ENCODE data around the gene ULK1.
"Not testable (repeated sequence)": the region's sequence is repeated elsewhere in the genome, so short reads cannot be mapped to it uniquely, and the experiment has no call there.

Gene ULK1

DNA sequence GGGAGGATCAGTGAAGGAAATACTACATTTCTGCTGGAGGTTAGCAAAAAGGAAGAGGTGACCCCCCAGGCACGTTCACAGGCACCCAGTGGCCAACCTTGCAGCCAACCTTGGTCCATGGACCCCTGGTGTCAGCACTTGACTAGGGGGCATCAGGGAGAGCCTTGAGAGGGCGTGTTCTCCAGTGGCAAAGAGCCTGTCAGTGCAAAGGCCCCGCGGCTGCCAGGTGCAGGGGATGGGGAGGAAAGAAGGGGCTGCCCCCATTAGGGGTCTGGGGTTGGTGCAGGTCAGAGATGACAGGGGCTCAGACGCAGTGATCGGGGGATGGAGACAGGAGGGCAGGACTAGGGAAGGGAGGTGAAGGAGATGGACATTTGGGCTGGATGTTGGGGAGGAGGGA, 22.7 kb upstream of the ULK1 start:
- H3K4me2 ChIP-seq (ENCODE audit: low read length), result no peak overlapping the region
- H3K27ac ChIP-seq, result no peak overlapping the region
- TF ChIP-seq, protein P1, sequence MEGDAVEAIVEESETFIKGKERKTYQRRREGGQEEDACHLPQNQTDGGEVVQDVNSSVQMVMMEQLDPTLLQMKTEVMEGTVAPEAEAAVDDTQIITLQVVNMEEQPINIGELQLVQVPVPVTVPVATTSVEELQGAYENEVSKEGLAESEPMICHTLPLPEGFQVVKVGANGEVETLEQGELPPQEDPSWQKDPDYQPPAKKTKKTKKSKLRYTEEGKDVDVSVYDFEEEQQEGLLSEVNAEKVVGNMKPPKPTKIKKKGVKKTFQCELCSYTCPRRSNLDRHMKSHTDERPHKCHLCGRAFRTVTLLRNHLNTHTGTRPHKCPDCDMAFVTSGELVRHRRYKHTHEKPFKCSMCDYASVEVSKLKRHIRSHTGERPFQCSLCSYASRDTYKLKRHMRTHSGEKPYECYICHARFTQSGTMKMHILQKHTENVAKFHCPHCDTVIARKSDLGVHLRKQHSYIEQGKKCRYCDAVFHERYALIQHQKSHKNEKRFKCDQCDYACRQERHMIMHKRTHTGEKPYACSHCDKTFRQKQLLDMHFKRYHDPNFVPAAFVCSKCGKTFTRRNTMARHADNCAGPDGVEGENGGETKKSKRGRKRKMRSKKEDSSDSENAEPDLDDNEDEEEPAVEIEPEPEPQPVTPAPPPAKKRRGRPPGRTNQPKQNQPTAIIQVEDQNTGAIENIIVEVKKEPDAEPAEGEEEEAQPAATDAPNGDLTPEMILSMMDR (IDR thresholded peaks at IDR 0.05), result no peak
- H3K27me3 ChIP-seq (ENCODE audit: control insufficient read depth, insufficient read depth, low read length), result no peaks in the 10 kb centered on the region
- no peaks in the 10 kb centered on the region for H3K9me3 ChIP-seq (ENCODE audit: control insufficient read depth, low read length)
- no peaks in the 10 kb centered on the region for H3K4me1 ChIP-seq
- no peaks in the 10 kb centered on the region for H3K36me3 ChIP-seq (ENCODE audit: control insufficient read depth, insufficient read depth, low read length)
- H3K79me2 ChIP-seq, result no peaks in the 10 kb centered on the region
- H3K4me3 ChIP-seq (ENCODE audit: low read depth, low read length), result no peak overlapping the region
- H2AFZ ChIP-seq, result no peak overlapping the region
- no peak overlapping the region for H3K9ac ChIP-seq

DNA sequence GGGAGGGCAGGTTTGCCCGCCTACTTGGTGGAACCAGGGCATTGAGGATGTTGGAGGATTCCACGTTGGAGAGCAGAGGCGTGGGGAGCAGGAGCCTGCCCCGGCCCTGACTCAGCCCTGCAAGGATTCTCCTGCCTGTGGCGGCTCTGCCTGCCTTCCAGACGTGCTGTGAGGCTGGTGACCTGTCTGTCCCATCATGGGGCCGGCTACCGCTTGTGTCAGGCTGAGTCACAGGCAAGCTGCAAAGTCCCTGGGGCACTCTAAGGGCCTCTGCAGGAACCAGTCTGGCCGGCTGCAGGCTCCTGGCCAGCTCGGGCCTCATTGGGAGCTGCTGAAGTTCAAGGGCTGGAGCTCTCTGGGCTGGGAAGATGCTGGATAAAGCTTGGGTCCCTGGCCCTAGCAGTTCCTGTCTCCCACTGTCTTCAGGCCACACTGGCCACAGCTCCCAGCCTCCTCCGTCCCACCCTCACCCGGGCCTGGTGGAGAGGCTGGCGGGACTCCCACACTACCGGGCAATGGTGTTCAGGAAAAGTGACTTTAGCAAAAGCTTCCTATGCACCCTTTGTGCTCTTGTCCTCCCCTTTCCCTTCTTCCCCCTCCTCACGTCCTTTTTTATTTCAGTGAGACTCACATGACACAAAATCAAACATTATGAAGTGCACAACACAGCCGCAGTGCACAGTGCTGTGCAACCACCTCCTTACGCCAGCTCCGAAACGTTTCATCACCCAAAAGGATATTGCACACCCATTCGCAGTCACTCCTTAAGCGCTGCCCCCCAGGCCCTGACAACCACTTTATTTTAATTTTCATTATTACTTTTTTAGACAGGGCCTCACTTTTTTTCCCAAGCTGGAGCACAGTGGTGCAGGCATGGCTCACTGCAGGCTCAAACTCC, 22.0 kb upstream of the ULK1 start:
- Histone ChIP-seq H3K9me3 (ENCODE audit: control insufficient read depth, low read length) (no peaks in the 10 kb centered on the region), H2AFZ (no peak overlapping the region), H3K4me1 (no peaks in the 10 kb centered on the region), H3K9ac (no peak overlapping the region), H3K4me3 (ENCODE audit: low read depth, low read length) (no peak overlapping the region), H3K27me3 (ENCODE audit: control insufficient read depth, insufficient read depth, low read length) (no peaks in the 10 kb centered on the region), H3K4me2 (ENCODE audit: low read length) (no peak overlapping the region), H3K27ac (no peak overlapping the region), H3K36me3 (ENCODE audit: control insufficient read depth, insufficient read depth, low read length) (no peaks in the 10 kb centered on the region), H3K79me2 (no peaks in the 10 kb centered on the region)
- TF ChIP-seq, protein P1 (IDR thresholded peaks at IDR 0.05), result no peak

DNA sequence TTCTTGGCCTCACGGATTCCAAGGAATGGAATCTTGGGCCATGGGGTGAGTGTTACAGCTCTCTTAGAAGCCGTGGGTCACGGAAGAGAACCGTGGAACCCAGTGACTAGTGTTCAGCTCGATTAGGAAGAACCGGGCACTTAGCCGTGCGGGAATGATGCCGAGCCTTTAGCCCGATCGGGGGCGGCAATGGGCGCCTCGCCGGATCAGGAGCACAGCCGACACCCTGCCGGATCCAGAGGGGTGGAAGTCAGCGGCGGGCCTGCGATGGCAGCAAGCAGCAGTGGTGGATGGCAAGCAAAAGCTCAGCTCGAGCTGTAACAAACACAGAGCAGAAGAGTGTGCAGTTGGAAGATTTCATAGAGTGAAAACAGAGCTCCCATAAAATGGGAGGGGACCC, 21.1 kb upstream of the ULK1 start:
- H2AFZ ChIP-seq, result no peak overlapping the region
- no peak overlapping the region for H3K4me3 ChIP-seq (ENCODE audit: low read depth, low read length)
- no peak overlapping the region for H3K9ac ChIP-seq
- no peaks in the 10 kb centered on the region for H3K4me1 ChIP-seq
- no peak overlapping the region for H3K4me2 ChIP-seq (ENCODE audit: low read length)
- TF ChIP-seq, protein P1 (IDR thresholded peaks at IDR 0.05), result no peak
- no peaks in the 10 kb centered on the region for H3K36me3 ChIP-seq (ENCODE audit: control insufficient read depth, insufficient read depth, low read length)
- H3K79me2 ChIP-seq, result no peaks in the 10 kb centered on the region
- no peak overlapping the region for H3K27ac ChIP-seq
- H3K27me3 ChIP-seq (ENCODE audit: control insufficient read depth, insufficient read depth, low read length), result no peaks in the 10 kb centered on the region
- no peaks in the 10 kb centered on the region for H3K9me3 ChIP-seq (ENCODE audit: control insufficient read depth, low read length)

DNA sequence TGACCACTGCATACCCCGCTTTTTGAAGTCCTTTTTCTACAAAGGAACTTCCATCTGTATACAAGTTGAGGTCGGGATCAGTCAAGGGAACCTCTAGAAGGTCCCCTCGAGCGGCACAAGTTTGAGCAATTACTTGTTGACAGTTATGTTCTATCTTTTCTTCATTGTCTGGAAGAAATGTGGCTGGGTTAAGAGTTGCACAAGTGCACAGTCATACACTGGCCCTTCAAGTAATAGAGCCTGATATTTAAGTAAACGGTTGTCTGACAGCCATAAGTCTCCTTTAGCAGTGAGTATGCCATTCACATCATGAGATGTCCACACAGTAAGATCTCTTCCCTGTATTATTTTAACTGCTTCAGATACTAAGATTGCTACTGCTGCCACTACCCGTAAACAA, 19.4 kb upstream of the ULK1 start:
- not testable (repeated sequence) for H2AFZ ChIP-seq; H3K27ac ChIP-seq; H3K4me1 ChIP-seq; H3K4me3 ChIP-seq (ENCODE audit: low read depth, low read length); H3K79me2 ChIP-seq; H3K27me3 ChIP-seq (ENCODE audit: control insufficient read depth, insufficient read depth, low read length); H3K36me3 ChIP-seq (ENCODE audit: control insufficient read depth, insufficient read depth, low read length); H3K9me3 ChIP-seq (ENCODE audit: control insufficient read depth, low read length); H3K4me2 ChIP-seq (ENCODE audit: low read length); H3K9ac ChIP-seq

DNA sequence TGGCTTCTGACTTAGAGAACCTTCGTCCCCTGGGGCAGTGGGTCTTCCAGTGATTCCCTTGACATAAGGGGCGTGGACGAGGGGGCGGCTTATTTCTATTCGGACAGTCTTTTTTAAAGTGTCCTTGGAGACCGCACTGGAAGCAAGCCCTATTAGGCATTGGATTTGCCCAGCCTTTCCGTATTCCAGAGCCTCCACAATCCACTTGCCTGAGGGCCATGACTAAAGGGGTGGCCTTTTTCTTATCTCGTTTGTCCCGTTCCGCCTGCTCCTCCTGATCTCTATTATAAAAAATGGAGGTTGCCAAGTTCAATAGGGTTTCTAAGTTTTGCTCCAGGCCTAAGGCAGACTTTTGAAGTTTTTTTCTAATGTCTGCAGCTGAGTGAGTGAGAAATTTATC, 17.2 kb upstream of the ULK1 start:
- H3K4me3 ChIP-seq (ENCODE audit: low read depth, low read length); H3K79me2 ChIP-seq; H3K36me3 ChIP-seq (ENCODE audit: control insufficient read depth, insufficient read depth, low read length); H2AFZ ChIP-seq; H3K4me2 ChIP-seq (ENCODE audit: low read length); H3K9ac ChIP-seq; H3K9me3 ChIP-seq (ENCODE audit: control insufficient read depth, low read length); H3K27ac ChIP-seq; H3K27me3 ChIP-seq (ENCODE audit: control insufficient read depth, insufficient read depth, low read length); H3K4me1 ChIP-seq: not testable (repeated sequence)

DNA sequence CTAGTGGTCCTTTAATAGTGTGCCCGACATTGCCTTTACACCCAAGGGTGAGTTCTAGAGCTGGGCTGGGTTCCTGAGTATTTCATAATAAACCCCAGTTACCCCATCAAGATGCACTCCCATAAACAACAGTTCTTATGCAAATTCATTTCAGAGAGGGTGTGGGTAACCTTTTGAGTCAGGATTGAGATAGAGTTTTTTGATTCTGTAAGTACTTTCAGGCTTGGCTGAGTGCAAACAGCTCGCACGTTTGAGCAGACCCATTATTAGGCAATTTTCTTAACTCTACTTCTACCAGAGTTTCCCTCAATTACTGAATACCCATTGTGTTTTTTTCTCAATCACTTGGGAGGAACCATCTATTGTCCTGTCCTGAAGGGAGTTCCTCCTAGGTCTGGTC, 16.0 kb upstream of the ULK1 start:
- H3K36me3 ChIP-seq (ENCODE audit: control insufficient read depth, insufficient read depth, low read length); H3K4me1 ChIP-seq; H3K4me2 ChIP-seq (ENCODE audit: low read length); H3K27me3 ChIP-seq (ENCODE audit: control insufficient read depth, insufficient read depth, low read length); H3K27ac ChIP-seq; H3K9ac ChIP-seq; H2AFZ ChIP-seq; H3K9me3 ChIP-seq (ENCODE audit: control insufficient read depth, low read length); H3K4me3 ChIP-seq (ENCODE audit: low read depth, low read length); H3K79me2 ChIP-seq: not testable (repeated sequence)
